ENCODE data around the gene ZFYVE9.
"Not testable (repeated sequence)": the region's sequence is repeated elsewhere in the genome, so short reads cannot be mapped to it uniquely, and the experiment has no call there.

The ZFYVE9 gene

GRCh38 chr1:52150445-52150844 is 8.6 kb downstream of the ZFYVE9 start:
- DNase-seq, result not testable (repeated sequence)

GRCh38 chr1:52150946-52151345 is 9.1 kb downstream of the ZFYVE9 start:
- no peak for DNase-seq

GRCh38 chr1:52152572-52152971 is 10.7 kb downstream of the ZFYVE9 start:
- DNase-seq, result no peak

- DNase-seq, result no peak
Observed at GRCh38 chr1:52153010-52153409, 11.1 kb downstream of the ZFYVE9 start.

GRCh38 chr1:52153898-52154297 is 12.0 kb downstream of the ZFYVE9 start:
- no peak for DNase-seq

- DNase-seq, result no peak
Observed at GRCh38 chr1:52156460-52156859, 14.6 kb downstream of the ZFYVE9 start.

- DNase-seq, result no peak
Observed at GRCh38 chr1:52157582-52157981, 15.7 kb downstream of the ZFYVE9 start.

- no peak for DNase-seq
Observed at GRCh38 chr1:52158218-52158617, 16.3 kb downstream of the ZFYVE9 start.

- DNase-seq, result no peak
Observed at GRCh38 chr1:52159033-52159789, 17.3 kb downstream of the ZFYVE9 start.

GRCh38 chr1:52162947-52163346 is 21.1 kb downstream of the ZFYVE9 start:
- no peak for DNase-seq

- no peak for DNase-seq
Observed at GRCh38 chr1:52164604-52165003, 22.7 kb downstream of the ZFYVE9 start.

GRCh38 chr1:52166996-52167753 is 25.3 kb downstream of the ZFYVE9 start:
- DNase-seq, result no peak

GRCh38 chr1:52168373-52169080 is 26.6 kb downstream of the ZFYVE9 start:
- no peak for DNase-seq

- DNase-seq, result not testable (repeated sequence)
Observed at GRCh38 chr1:52171149-52171548, 29.3 kb downstream of the ZFYVE9 start.

GRCh38 chr1:52179073-52179472 is 37.2 kb downstream of the ZFYVE9 start:
- DNase-seq, result no peak

GRCh38 chr1:52180176-52180575 is 38.3 kb downstream of the ZFYVE9 start:
- no peak for DNase-seq

GRCh38 chr1:52181759-52182158 is 39.9 kb downstream of the ZFYVE9 start:
- not testable (repeated sequence) for DNase-seq

- not testable (repeated sequence) for DNase-seq
Observed at GRCh38 chr1:52182328-52182727, 40.4 kb downstream of the ZFYVE9 start.

GRCh38 chr1:52182874-52183400 is 41.0 kb downstream of the ZFYVE9 start:
- no peak for DNase-seq

- no peak for DNase-seq
Observed at GRCh38 chr1:52186449-52186848, 44.6 kb downstream of the ZFYVE9 start.

- DNase-seq, result no peak
Observed at GRCh38 chr1:52189898-52190480, 48.1 kb downstream of the ZFYVE9 start.

GRCh38 chr1:52190500-52191252 is 48.8 kb downstream of the ZFYVE9 start:
- DNase-seq, result no peak

Measured in femur (tissue), 1 donor.